ENCODE results near the gene PRM1. TPM values are rescaled to one million over a fixed set of nuclear protein-coding genes. Genes with fewer than 3 reads are reported as not detected.

The PRM1 gene, protein sequence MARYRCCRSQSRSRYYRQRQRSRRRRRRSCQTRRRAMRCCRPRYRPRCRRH
- not detected for total RNA-seq

DNA sequence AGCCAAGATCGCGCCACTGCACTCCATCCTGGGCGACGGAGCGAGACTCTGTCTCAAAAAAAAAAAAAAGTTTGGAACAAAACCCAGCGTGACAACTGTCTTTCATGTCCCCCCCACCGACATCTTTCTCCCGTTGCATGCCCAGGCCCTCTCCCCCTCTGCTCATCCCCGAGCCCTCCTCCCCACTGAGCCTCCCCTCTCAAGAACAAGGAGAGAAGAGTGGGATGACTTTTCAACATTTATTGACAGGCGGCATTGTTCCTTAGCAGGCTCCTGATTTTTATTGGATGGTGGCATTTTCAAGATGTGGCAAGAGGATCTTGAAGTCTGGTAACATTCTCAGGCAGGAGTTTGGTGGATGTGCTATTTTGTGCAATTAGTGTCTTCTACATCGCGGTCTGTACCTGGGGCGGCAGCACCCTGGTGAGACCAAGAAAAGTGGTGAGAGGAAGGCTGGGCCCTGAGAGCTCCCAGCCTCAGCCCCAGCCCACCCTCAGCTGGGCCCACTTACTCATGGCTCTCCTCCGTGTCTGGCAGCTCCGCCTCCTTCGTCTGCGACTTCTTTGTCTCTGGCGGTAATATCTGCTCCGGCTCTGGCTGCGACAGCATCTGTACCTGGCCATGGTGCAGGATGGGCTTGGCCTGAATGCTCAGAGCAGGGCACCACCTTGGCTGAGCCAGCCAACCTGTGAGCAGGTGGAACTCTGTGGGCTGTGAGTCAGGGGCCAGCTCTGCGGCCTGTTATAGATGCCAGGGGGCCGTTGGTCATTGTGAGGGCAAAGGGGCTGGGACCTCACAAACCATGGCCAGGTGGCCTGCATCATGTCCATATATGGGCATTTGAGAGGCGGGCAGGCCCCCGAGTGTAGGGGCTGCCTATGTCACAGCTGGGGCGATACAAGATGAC is at the start of gene PRM1:
TSS of gene PRM1 (minus strand) at position 715 of the 907 bp plus-strand sequence. CDS start at position 623, 92 bp downstream.

DNA sequence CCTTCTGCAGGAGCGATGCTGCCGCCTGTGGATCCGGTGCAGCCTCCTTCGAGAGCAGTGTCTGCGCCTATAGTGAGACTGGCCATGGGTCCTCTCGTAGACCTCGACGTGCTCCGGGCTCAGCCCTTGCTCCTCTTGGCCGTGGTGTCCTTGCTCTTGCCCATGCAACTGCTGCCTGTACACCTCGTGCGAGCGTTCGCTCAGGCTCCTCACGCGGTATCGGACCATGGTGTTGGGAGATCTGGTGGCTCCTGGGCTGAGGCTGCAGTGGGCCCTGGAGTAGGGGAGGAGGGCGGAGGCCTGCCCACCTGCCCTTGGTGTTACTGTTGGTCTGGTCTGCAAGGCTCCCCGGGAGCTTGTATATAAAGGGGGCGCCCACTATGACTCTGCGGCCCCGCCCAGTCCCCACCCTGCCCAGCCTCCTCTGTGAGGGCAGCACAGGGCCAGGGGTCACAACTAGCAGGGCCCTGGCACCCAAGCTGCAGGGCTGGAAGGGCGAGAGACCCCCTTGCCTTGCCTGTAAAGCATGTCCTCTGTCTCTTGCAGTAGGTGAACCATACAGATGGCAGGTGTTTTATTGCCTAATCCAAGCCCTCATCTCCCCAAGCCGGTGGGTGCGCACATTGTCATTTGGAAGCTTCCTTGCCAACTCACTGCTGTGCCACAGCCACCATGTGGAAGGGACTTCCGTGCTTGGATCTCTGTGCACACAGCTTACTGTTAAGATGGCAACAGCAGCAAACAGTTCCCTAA is 4.8 kb downstream of the PRM1 start, which contains the start of gene PRM2:
TSS of gene PRM2 (minus strand) at position 338 of the 753 bp plus-strand sequence. CDS start at position 228, 110 bp downstream.

DNA sequence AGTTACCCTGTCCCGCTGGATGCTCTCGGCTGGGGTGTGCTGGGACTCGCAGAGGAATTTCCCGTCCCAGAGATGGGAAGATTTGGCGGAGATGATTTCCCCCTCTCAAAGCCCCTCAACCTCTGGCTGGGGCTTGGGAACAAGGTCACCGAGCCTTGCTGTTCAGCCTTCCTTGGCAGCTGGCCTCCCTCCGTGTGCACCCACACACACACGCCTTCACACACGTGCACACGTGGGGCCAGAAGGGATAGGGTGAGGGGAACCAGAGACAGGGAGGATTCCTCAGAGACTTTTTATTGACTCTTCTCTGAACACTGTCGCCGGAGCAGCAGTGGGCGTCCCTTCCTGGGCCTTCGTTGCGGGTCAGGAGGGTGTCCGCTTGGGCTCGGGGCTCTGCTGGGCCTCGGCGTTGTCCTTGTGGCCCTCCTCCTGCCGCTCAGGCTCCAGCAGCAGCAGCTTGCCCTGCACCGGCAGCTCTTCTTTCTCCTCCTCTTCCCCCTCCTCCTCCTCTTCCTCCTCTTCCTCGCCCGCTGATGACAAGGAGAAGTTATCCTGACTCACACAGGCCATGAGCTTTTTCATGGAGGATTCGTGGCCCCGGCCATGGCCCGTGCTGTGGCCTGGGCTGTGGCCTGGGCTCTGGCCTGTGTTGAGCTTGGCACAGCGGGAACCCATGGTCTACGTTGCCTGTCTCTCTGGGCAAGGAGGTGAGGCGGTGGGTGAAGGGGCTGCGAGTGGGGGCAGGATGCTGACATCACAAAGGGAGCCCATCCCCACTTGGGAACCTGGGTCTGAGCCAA is 8.0 kb downstream of the PRM1 start, which contains the start of gene PRM3:
TSS of gene PRM3 (minus strand) at position 709 of the 800 bp plus-strand sequence. CDS start at position 675, 34 bp downstream.

DNA sequence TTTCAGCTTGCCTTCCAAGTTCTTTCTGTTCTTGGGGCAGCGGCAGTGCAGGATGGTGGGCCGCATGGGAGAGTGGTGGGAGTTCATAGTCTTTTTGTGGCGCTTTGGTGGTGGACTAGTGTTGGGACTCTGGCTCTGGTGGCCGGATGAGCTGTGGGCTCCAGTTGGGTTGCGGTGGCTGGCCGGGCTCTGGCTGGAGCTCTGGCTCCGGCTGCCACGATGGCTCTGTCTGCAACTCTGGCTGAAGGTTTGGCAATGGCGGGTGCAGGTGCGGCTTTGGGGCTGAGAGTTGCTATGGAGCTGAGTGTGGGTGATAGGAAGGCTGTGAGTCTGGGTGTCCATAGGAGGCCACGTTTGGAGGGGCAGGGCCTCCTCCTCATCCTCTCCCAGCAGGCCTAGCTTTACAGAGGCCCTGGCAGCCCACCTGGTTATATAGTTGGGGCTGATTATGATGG is 12.2 kb downstream of the PRM1 start, which contains the start of gene TNP2:
TSS of gene TNP2 (minus strand) at position 405 of the 455 bp plus-strand sequence. CDS start at position 342, 63 bp downstream.

DNA sequence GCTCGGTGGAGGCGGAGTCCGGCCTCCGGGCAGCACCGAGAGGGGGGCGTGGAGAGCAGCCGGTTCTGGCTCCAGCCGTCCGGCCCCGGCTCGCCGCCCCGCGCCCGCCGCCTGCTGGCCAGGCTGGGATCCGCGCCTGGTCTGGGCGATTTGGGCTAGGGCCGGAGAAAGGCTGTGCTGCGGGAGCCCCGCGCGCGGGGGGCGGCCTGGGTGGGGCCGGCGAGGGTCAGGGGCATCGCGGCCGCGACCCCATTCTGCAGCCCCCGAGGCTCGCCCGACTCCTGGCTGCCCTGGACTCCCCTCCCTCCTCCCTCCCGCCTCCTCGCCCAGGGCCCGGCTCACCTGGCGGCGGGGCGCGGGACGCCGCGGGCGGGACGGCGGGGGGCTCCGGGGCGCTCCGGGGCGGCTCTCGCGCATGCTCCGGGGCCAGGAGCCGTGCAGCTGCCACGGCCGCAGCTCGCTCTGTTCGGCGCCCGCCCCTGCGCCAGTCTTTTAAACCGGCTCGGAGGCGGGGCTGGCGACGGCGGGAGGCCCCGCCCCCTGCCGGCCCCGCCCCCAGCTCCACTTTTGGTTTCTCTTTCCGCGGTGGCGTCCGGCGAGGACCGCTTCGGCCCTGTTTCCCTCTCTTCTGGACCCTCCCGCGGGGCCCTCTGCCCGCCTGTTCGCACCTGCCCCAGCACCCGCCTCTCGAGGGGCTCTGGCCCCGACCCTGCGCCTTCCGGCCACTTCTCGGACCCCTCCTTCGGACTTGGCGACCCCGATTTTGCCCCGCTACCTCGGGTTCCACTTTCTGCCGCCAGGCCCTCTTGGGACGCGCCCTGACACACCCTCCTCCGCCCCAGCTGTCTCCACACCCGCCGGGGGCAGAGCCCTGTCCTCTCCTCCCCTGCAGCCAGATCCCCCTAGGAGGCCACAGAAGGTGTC is 25.1 kb downstream of the PRM1 start, which contains the start of gene SOCS1:
TSS of gene SOCS1 (minus strand) at position 468 of the 924 bp plus-strand sequence. CDS start 726 bp downstream, outside the sequence.

Small RNA genes within 50 kb of the gene (small RNA-seq; reads per million reads assigned to genes)
- gene MIR548H2 (ENCODE audit: low replicate concordance) (not detected), gene RF00019 (ENCODE audit: low replicate concordance) (not detected), gene RF00554 (ENCODE audit: low replicate concordance) (not detected)

Other genes with a start within 250 kb of the PRM1 start
- 25.8 TPM for gene SOCS1, start 25.1 kb downstream of the PRM1 start, total RNA-seq
- not detected for gene TNP2, start 12.0 kb downstream of the PRM1 start, total RNA-seq
- not detected for gene PRM3, start 7.7 kb downstream of the PRM1 start, total RNA-seq
- not detected for gene PRM2, start 4.8 kb downstream of the PRM1 start, total RNA-seq
- 11.4 TPM for gene RMI2, start 64.1 kb upstream of the PRM1 start, total RNA-seq

All from metanephros (tissue), 2 donors.